Frontal cortex (tissue), 4 donors: ENCODE measurements around the gene CUL4A. TPM values are rescaled to one million over a fixed set of nuclear protein-coding genes. Genes with fewer than 3 reads are reported as not detected.
"Not testable (repeated sequence)": the region's sequence is repeated elsewhere in the genome, so short reads cannot be mapped to it uniquely, and the experiment has no call there.

ENCODE experiments used
- DNase-seq, 2 donors: peaks; one replicate each; pipeline ENCODE4 v3.0.0; 2012; ENCODE audit warnings: low spot score in 2 of 2
- FAIRE-seq: peaks from 2 replicates; lab custom pipeline; 2012; peaks lifted over from hg19 to GRCh38; lab: Jason Lieb, UNC
- small RNA-seq: library from RNA; depleted of rRNA; stranded (forward); fragments of <200 nt; gene quantifications from one replicate; pipeline ENCODE3, GENCODE V24; 2014
- total RNA-seq: library from RNA; depleted of rRNA; stranded (reverse); fragments of >200 nt; gene quantifications from one replicate; pipeline ENCODE4 v1.2.3, GENCODE V29; 2014
- donor health status: control.
- donor health status: control.
- donor health status: control.

CUL4A gene
- total RNA-seq, 1 donor from 2014 or later = 61.6 TPM

GRCh38 chr13:113314112-113314511 is 104.7 kb downstream of the CUL4A start:
- FAIRE-seq, DNase-seq: not testable (repeated sequence)

GRCh38 chr13:113314895-113315470 is 105.6 kb downstream of the CUL4A start:
- FAIRE-seq, DNase-seq: not testable (repeated sequence)

GRCh38 chr13:113315992-113316391 is 106.6 kb downstream of the CUL4A start:
- DNase-seq (no peak), FAIRE-seq (no peak)

Small RNA genes within 50 kb of the gene (small RNA-seq; reads per million reads assigned to genes)
- gene AL137002.1 (not detected), gene MIR8075 (not detected)

Other genes starting within 250 kb of the CUL4A start
- 137 TPM for gene MCF2L, start 240.4 kb upstream of the CUL4A start, total RNA-seq
- 0.82 TPM for gene F7, start 103.8 kb upstream of the CUL4A start, total RNA-seq
- gene F10, start 86.8 kb upstream of the CUL4A start, total RNA-seq = 0.82 TPM
- not detected for gene PROZ, start 51.0 kb upstream of the CUL4A start, total RNA-seq
- 48.5 TPM for gene PCID2, start 944 bp upstream of the CUL4A start, total RNA-seq
- gene LAMP1, start 87.6 kb downstream of the CUL4A start, total RNA-seq = 57.9 TPM
- gene GRTP1, start 154.5 kb downstream of the CUL4A start, total RNA-seq = 0.41 TPM
- 1.2 TPM for gene ADPRHL1, start 243.9 kb downstream of the CUL4A start, total RNA-seq